Endothelial cell of umbilical vein (primary cell): ENCODE measurements around the gene UGT1A7. TPM values are rescaled to one million over a fixed set of nuclear protein-coding genes. Genes with fewer than 3 reads are reported as not detected.

ENCODE experiments used
- BruUV-seq: library from RNA; stranded (reverse); fragments of 400-500 nt; replicated peaks from 2 replicates; lab custom pipeline; 2021; lab: Mats Ljungman, UMichigan
- CTCF ChIA-PET: fragments of 300-600, 350-600 bp; sonication (Branson Sonifier 250); formaldehyde crosslinking; loops from one replicate; lab custom pipeline; 2021; ENCODE audit warnings: antibody characterized with exemption, inconsistent platforms; lab: Charles Lee
- POLR2A ChIA-PET: fragments of 300-600, 350-600 bp; sonication (Branson Sonifier 250); formaldehyde crosslinking; loops from one replicate; lab custom pipeline; 2021; ENCODE audit warnings: antibody characterized with exemption, inconsistent platforms; lab: Charles Lee
- DNase-seq: peaks from one replicate; pipeline ENCODE4 v3.0.0-alpha.2; 2011; ENCODE audit warnings: low read depth, low spot score
- FAIRE-seq: peaks from 2 replicates; lab custom pipeline; 2011; peaks lifted over from hg19 to GRCh38; lab: Jason Lieb, UNC
- H2AFZ ChIP-seq: 2 replicates; pipeline ENCODE4 v1.6.0; 2012; ENCODE audit warnings: low read depth, low read length, control low read depth, inconsistent platforms
- H3K27ac ChIP-seq: 2 replicates; pipeline ENCODE4 v1.5.1; 2011; ENCODE audit warnings: low read depth, mild to moderate bottlenecking, control low read depth, low read length, moderate library complexity; ENCODE audit not compliant: insufficient read depth
- H3K27me3 ChIP-seq, 2 experiments: 2 replicates each; pipeline versions ENCODE4 v1.6.0 to v1.6.1; 2011; ENCODE audit warnings: low read length in 2 of 2, mixed read lengths in 1 of 2; ENCODE audit not compliant: control insufficient read depth in 2 of 2, insufficient read depth in 2 of 2
- H3K36me3 ChIP-seq, 2 experiments: 2 replicates in 1 of 2; 3 replicates in 1 of 2; pipeline ENCODE4 v1.5.1; 2011; ENCODE audit warnings: low read length in 2 of 2, mild to moderate bottlenecking in 1 of 2, moderate library complexity in 1 of 2; ENCODE audit not compliant: control insufficient read depth in 2 of 2, insufficient read depth in 2 of 2; ENCODE audit errors: extremely low read depth in 1 of 2
- H3K4me1 ChIP-seq: 3 replicates; pipeline ENCODE4 v1.5.1; 2011; ENCODE audit warnings: mild to moderate bottlenecking, low read length; ENCODE audit not compliant: control insufficient read depth, insufficient read depth; ENCODE audit errors: extremely low read depth
- H3K4me2 ChIP-seq: 2 replicates; pipeline ENCODE4 v1.6.1; 2011; ENCODE audit warnings: low read length, control low read depth, mixed read lengths; ENCODE audit not compliant: insufficient read depth
- H3K4me3 ChIP-seq, 3 experiments: fragments of 200-600 bp in 1 of 3; sonication (generic), shearing (Covaris generic) in 1 of 3; replicated peaks in 1 of 3; 2 replicates each; pipeline ENCODE4 v1.5.1; 2011 to 2016; ENCODE audit warnings: control low read depth in 3 of 3, low read length in 3 of 3, mild to moderate bottlenecking in 2 of 3, inconsistent platforms in 1 of 3, low read depth in 1 of 3, moderate library complexity in 1 of 3; ENCODE audit not compliant: insufficient read depth in 1 of 3
- H3K79me2 ChIP-seq: 2 replicates; pipeline ENCODE4 v1.6.0; 2012; ENCODE audit warnings: low read length, inconsistent platforms; ENCODE audit not compliant: control insufficient read depth, insufficient read depth
- H3K9ac ChIP-seq: replicated peaks from 2 replicates; pipeline ENCODE3; 2011; ENCODE audit warnings: low read length, control low read depth; ENCODE audit not compliant: insufficient read depth; ENCODE audit errors: extremely low read depth
- H3K9me1 ChIP-seq: replicated peaks from 3 replicates; pipeline ENCODE4 v1.6.0; 2011; ENCODE audit warnings: mild to moderate bottlenecking, low read length; ENCODE audit not compliant: control insufficient read depth, insufficient read depth; ENCODE audit errors: extremely low read depth
- H3K9me3 ChIP-seq: replicated peaks from 2 replicates; pipeline ENCODE4 v1.5.1; 2012; ENCODE audit warnings: low read length, inconsistent platforms; ENCODE audit not compliant: control insufficient read depth, insufficient read depth
- H4K20me1 ChIP-seq: replicated peaks from 2 replicates; pipeline ENCODE3; 2011; ENCODE audit warnings: mild to moderate bottlenecking, low read length; ENCODE audit not compliant: control insufficient read depth, insufficient read depth; ENCODE audit errors: extremely low read depth
- CTCF ChIP-seq, 2 donors: IDR thresholded peaks; 1 replicate in 1 of 2; 2 replicates in 1 of 2; pipeline ENCODE4 v1.5.1; 2011; ENCODE audit warnings: low read length in 2 of 2, mild to moderate bottlenecking in 2 of 2, moderate library complexity in 2 of 2, control low read depth in 1 of 2, inconsistent platforms in 1 of 2, low read depth in 1 of 2; ENCODE audit not compliant: insufficient read depth in 1 of 2; ENCODE audit errors: extremely low read depth in 1 of 2
- EZH2 ChIP-seq: IDR thresholded peaks from 2 replicates; pipeline ENCODE4 v1.6.1; 2012; ENCODE audit warnings: borderline replicate concordance, low read depth, mild to moderate bottlenecking, moderate library complexity, low read length, inconsistent platforms; ENCODE audit not compliant: severe bottlenecking
- FOS ChIP-seq: IDR thresholded peaks from 2 replicates; pipeline ENCODE4 v1.6.1; 2011; ENCODE audit warnings: mild to moderate bottlenecking, low read length, moderate library complexity, borderline replicate concordance; ENCODE audit not compliant: insufficient read depth
- GATA2 ChIP-seq: IDR thresholded peaks from 2 replicates; pipeline ENCODE4 v1.7.0; 2011; ENCODE audit warnings: low read depth, mild to moderate bottlenecking, moderate library complexity, mixed read lengths, low read length; ENCODE audit not compliant: insufficient read length, insufficient read depth
- JUN ChIP-seq: IDR thresholded peaks from 2 replicates; pipeline ENCODE4 v1.6.1; 2011; ENCODE audit warnings: borderline replicate concordance, low read depth; ENCODE audit not compliant: insufficient read length, insufficient read depth
- MAX ChIP-seq: IDR thresholded peaks from 2 replicates; pipeline ENCODE4 v1.6.1; 2011; ENCODE audit not compliant: insufficient read depth, insufficient read length
- MYC ChIP-seq: IDR thresholded peaks from one replicate; pipeline ENCODE4 v1.6.1; 2011; ENCODE audit warnings: mild to moderate bottlenecking, low read depth, low read length
- POLR2A ChIP-seq: IDR thresholded peaks from 2 replicates; pipeline ENCODE4 v1.6.1; 2012; ENCODE audit warnings: low read depth, mild to moderate bottlenecking, control low read depth, low read length
- POLR2AphosphoS5 ChIP-seq: IDR thresholded peaks from 2 replicates; pipeline ENCODE4 v1.6.1; 2012; ENCODE audit warnings: low read depth, mild to moderate bottlenecking, control low read depth, low read length, moderate library complexity; ENCODE audit not compliant: insufficient read depth
- dilution Hi-C: fragments of 300-500 bp; cut with MboI; formaldehyde crosslinking; loops from one replicate; pipeline ENCODE4 v1.15.0; 2019; ENCODE audit warnings: low sequenced_read_pairs; ENCODE audit not compliant: extremely low pct_ligation_motif_present
- intact Hi-C: fragments of 100-400 bp; cut with micrococcal nuclease; formaldehyde crosslinking; loops from one replicate; pipeline ENCODE4 v1.10.0; 2022
- polyA plus RNA-seq, 4 experiments: library from polyadenylated mRNA; depleted of rRNA in 3 of 4; stranded (reverse) in 3 of 4; unstranded in 1 of 4; fragments of >200 nt; gene quantifications; 2 replicates each; pipeline versions ENCODE4 v1.2.1 to v1.2.3, GENCODE V29; 2011 to 2012; ENCODE audit warnings: missing spikeins in 1 of 4
- total RNA-seq: library from RNA; stranded (reverse); gene quantifications from 2 replicates; pipeline ENCODE4 v1.2.3, GENCODE V29; 2021

The UGT1A7 gene
- total and polyA plus RNA-seq, 2 donors (not counting 3 experiments of a cell fraction or from before 2014, with no cell fraction given): not detected

DNA sequence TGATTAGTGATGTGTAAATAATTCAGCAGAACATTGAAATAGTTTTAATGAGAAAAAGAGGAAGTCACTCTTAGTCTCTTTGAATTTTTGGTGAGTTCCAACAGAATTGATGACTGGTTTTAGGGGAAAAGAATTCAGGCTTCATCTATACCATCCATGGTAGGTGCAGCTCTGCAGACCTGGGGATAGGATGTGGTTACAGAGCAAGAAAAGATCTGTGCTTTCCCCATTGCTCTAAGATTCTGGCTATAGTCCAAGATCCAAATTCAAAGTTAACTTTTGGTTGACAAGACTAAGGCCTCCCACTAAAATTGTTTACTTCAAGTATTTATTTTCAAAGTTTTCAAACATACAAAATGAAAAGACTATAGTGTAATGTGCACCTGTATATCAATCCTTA lies 41.8 kb upstream of the UGT1A7 start:
- dilution Hi-C loops (no loop called here), intact Hi-C loops (no loop called here)
- no peaks in the 10 kb centered on the region for H4K20me1 ChIP-seq
- no peak overlapping the region for H3K4me2 ChIP-seq
- no peak overlapping the region for H3K4me3 ChIP-seq
- H3K79me2 ChIP-seq: no peaks in the 10 kb centered on the region
- H3K4me1 ChIP-seq: no peaks in the 10 kb centered on the region
- peaks cover 0 to 2% of the 10 kb centered on the region in 2 experiments for H3K27me3 ChIP-seq
- no peaks in the 10 kb centered on the region for H3K9me3 ChIP-seq
- H3K9me1 ChIP-seq: no peaks in the 10 kb centered on the region
- no peak for DNase-seq
- H3K27ac ChIP-seq: no peak overlapping the region
- TF ChIP-seq MAX (no peak), POLR2AphosphoS5 (no peak), MYC (no peak), EZH2 (no peak), POLR2A (no peak), JUN (no peak), CTCF (IDR thresholded peaks at IDR 0.05; ENCODE audit: extremely low read depth in 1 of 2, insufficient read depth in 1 of 2, low read depth in 1 of 2, low read length in 2 of 2) (no peak), FOS (no peak), GATA2 (no peak)
- no TSS peak for BruUV-seq
- no peak overlapping the region for H3K9ac ChIP-seq
- FAIRE-seq: no peak
- H2AFZ ChIP-seq: no peak overlapping the region
- CTCF ChIA-PET: no interaction called here
- POLR2A ChIA-PET: no interaction called here
- no peaks in the 10 kb centered on the region for H3K36me3 ChIP-seq
